Epithelial cell of prostate (primary cell): ENCODE data around the gene XRN2.

Source experiments
- DNase-seq: peaks from one replicate; pipeline ENCODE4 v3.0.0-alpha.2; 2011; ENCODE audit warnings: low read depth, low spot score
- H3K27ac ChIP-seq: fragments of 450-650 bp; 2 replicates; pipeline ENCODE4 v1.5.1; 2017; ENCODE audit warnings: mild to moderate bottlenecking

Gene XRN2, protein sequence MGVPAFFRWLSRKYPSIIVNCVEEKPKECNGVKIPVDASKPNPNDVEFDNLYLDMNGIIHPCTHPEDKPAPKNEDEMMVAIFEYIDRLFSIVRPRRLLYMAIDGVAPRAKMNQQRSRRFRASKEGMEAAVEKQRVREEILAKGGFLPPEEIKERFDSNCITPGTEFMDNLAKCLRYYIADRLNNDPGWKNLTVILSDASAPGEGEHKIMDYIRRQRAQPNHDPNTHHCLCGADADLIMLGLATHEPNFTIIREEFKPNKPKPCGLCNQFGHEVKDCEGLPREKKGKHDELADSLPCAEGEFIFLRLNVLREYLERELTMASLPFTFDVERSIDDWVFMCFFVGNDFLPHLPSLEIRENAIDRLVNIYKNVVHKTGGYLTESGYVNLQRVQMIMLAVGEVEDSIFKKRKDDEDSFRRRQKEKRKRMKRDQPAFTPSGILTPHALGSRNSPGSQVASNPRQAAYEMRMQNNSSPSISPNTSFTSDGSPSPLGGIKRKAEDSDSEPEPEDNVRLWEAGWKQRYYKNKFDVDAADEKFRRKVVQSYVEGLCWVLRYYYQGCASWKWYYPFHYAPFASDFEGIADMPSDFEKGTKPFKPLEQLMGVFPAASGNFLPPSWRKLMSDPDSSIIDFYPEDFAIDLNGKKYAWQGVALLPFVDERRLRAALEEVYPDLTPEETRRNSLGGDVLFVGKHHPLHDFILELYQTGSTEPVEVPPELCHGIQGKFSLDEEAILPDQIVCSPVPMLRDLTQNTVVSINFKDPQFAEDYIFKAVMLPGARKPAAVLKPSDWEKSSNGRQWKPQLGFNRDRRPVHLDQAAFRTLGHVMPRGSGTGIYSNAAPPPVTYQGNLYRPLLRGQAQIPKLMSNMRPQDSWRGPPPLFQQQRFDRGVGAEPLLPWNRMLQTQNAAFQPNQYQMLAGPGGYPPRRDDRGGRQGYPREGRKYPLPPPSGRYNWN

DNA sequence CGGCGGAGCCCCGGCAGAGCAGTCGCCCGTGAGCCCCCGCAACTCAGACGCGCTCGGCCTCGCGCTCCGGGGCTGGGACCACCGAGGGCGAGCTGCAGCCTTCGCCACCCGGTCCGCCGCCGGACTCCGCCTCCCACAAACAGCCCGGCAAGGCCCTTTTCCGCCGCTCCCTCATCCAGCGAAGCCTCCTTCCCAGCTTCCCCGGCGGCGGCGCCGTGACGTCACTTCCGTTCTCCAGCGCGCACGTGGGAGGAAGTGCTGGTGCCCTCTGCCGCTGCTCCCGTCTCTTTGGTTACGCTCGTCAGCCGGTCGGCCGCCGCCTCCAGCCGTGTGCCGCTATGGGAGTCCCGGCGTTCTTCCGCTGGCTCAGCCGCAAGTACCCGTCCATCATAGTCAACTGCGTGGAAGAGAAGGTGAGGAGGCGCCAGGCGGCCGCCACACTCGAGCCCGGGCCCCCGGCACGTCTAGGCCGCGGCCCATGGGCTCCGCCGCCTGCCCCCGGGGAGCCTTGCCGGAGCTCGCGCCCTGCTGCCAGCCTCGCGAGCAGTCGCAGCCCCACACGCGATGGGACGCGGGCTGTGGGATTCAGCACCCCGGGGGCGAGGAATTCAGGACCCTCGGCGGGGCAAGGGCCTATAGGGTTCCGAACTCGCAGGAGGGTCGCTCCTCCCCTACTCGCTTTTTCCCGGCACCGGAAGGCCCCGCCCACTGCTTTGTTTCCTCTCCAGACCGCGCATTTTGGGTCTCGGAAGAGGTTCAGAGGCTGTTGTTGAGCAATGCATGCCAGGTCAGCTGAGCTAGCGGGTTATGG lies at the start of gene XRN2:
Gene XRN2, plus strand, starts transcription at position 271 of the 811 bp plus-strand sequence. Its CDS starts 68 bp downstream, at position 339.
- peak within 1 kb of the TSS; percentile 92 for H3K27ac ChIP-seq
- DNase-seq, result peak; percentile 81

DNA sequence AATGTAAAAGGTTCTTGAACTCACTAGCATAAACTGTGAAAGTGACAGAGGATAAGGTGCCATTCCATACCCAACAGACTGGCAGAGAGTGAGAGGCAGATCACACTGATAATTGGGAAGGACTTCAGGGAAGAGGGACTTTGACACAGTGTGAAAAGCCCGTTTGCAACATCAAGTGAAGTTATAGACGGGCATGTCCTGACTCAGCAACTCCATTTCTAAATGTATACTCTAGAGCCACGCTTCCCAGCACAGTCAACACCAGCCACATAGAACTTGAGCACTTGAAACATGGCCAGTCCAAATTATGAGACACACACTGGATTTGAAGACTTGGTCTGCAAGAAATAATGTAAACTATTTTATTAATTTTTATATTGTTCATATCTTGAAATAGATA lies 45.9 kb upstream of the XRN2 start:
- no peak overlapping the region for H3K27ac ChIP-seq
- DNase-seq, result no peak

DNA sequence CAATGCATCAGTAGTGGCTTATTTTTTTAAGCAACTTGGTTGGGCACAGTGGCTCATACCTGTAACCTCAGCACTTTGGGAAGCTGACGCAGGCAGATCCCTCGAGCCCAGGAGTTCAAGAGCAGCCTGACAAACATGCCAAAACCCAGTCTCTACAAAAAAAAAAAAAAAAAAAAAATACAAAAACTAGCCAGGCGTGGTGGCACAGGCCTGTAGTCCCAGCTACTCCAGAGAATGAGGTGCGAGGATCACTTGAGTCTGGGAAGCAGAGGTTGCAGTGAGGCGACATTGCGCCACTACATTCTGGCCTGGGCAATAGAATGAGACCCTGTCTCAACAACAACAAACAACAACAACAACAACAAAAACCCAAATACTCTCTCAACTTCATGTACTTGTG lies 44.7 kb upstream of the XRN2 start:
- DNase-seq, result no peak
- no peak overlapping the region for H3K27ac ChIP-seq

DNA sequence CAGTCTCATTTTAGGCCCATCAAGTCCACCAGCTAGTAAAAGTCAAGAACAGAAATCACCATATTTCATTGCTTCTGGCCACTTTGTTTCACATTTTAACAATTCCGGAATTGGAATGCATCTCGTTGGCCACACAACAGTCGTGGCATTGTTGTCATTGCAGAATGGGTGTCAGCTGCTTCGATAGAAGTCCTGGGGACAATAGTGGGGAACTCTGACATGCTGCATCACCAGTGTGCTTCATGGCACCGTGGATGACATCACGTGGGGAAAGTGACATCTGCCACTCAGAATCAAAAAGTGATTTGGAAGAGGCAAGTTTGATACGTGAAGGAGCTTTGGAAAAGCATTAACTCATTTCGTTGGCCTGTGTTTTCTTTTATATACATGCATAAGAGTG lies 43.8 kb upstream of the XRN2 start:
- H3K27ac ChIP-seq, result no peak overlapping the region
- no peak for DNase-seq

DNA sequence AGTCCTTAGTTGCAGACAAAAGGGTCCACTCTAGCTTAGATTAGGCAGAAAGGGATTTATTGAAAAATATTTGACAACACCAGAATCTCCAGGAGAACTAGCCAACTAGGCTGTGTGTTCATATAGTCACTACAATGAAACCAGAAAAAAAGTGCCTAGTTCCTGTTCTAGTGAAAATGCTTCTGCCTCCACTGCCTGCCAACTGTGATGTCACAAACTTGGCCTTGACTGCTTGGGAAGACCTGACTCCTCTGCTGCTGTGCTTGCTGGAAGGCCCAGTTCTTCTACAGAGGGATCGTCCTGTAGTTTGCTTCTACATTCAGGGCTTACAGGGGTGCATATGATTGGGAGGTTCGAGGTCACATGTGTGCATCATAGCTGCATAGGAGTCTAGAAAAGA lies 40.3 kb upstream of the XRN2 start:
- no peak for DNase-seq
- no peak overlapping the region for H3K27ac ChIP-seq

DNA sequence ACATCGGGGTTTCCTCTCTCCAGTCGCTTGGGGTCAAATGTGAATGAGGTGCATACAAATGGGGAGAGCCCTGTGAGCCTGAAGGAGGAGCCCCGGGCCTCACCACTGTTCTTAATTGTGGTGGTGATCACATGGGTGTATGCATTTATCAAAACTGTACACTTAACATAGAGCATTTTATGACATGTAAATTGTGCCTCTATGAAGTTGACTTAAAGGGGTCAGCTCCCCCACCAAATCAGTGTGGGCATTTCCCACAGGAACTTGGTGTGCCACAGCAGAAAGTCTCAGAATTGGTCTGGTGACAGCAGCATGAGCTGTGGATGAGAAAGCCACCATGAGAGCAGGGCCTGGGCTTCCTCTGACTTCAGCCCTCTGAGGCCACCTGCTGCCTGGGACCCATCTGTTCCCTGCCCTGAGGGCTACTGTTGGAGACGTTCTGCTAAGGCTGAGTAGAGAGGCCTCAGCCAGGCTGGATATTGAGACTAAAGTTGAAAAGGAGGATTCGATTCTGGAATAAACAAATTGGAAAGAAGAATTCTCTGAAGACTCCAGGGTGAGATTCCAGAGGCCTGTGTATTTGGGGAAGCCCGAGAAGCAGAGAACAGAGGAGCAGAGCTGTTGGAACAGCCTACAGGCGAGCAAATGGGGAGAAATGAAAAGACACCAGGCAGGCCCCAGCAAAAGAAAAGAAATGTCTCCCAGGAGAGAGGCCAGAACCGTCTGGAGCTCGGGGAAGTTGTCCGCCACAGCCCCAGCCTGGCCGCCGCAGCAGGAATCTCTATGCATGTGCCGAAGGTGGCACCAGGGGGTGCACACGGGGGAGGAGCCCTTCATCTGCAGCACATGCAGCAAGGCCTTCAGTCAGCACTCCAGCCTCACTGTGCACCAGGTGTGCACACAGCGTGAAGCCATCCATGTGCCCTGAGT lies 37.6 kb upstream of the XRN2 start:
- no peak for DNase-seq
- no peak overlapping the region for H3K27ac ChIP-seq

DNA sequence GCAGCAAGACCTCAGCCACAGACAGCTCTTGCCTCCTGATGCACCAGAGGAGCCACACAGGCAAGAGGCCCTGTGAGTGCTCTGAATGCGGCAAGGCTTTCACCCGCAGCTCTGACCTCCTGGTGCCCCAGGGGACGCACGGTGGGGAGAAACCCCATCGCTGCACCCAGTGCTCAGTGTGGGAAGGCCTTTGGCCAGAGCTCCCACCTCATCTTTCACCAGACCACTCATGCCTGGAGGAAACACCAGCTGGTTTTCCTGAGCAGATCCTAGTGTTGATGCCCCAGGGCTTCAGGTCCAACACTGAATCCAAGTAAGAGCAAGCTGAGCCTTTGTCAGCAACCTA lies 37.0 kb upstream of the XRN2 start:
- H3K27ac ChIP-seq, result no peak overlapping the region
- DNase-seq, result no peak

DNA sequence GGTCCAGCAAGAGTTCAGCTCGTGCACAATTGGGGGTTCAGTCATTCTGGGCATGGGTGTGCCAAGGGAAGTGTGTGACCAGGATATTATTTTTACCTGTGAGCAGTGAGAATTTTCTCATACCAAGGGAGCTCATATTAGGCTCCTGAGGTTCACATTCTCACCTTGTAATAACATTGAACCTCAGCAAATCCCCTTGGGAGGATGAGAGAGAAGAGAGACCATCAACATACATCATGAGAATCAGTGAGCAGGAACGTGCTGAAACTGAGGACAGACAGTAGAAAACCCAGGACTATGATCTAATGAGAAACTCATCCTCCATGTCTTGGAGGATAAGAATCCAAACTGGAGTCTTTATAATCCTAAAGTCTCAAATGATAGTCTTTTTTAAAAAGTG lies 33.4 kb upstream of the XRN2 start:
- DNase-seq, result no peak
- no peak overlapping the region for H3K27ac ChIP-seq

DNA sequence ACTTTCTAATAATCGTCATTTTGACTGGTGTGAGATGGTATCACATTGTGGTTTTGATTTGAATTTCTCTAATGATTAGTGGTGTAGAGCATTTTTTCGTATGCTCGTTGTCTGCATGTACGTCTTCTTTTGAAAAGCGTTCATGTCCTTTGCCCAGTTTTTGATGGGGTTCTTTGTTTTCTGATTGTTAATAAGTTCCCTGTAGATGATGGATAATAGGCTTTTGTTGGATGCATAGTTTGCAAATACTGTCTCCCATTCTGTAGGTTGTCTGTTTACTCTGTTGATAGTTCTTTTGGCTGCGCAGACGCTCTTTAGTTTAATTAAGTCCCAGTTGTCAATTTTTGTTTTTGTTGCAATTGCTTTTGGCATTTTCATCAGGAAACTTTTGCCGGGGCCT lies 32.3 kb upstream of the XRN2 start:
- no peak overlapping the region for H3K27ac ChIP-seq
- DNase-seq, result no peak

DNA sequence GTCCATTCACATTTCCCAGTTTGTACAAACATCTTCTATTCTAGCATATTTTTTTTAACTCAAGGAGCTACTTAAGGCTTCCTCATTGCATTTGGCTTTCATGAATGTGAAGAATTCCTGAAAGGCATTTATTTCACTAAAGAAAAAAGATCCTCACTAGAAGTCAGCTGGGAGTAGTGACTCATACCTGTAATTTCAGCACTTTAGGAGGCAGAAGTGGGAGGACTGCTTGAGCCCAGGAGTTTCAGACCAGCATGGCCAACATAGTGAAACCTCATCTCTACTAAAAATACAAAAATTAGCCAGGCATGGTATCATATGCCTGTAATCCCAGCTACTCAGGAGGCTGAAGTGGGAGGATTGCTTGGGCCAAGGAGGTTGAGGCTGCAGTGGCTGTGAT lies 30.9 kb upstream of the XRN2 start:
- no peak for DNase-seq
- H3K27ac ChIP-seq, result no peak overlapping the region

DNA sequence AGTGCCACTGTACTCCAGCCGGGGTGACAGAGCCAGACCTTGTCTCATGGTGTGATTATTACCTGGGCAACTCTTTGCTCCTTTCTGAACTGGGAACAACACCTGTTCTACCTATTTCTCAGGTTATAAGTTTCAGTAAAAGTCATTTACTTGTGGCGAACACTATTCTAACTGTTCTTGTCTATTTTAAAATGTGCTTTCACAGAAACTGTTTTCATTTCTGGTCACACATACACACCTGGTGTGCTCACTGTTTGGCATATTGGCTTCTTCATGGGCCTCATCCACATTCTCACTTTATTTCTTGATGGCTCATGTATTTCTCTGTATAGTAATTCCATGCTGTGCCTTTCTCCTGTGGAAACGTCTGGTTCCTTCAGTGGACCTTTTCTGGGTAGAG lies 30.5 kb upstream of the XRN2 start:
- no peak overlapping the region for H3K27ac ChIP-seq
- no peak for DNase-seq

DNA sequence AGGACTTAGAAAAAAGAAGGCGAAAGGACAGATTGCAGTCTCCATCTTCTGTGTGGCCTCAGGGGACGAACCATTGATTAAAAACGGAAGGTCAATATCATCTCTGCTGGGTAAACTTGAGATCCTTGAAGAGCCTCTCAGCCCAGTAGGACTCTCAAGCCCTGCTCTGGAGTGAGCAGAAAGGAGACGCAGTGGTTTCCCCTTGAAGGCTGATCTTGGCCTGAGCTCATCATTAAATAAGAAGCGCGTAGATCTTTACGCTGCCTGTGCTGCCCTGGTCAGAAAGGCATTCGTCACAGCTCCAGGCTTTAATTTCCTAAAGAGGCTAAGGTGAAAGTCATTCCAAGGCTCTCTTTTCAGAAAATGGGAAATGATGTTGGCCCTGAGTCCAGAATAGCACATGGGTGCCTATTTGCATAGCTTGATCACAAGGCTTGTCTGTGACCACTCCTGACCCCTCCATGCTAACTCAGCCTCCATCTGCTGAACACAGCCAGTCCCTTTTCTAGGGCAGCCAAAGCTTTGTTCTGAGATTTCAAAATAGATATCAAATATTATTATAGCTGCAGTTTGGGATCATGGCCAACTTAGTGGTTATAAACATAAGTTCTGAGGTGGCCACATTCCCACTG lies 29.3 kb upstream of the XRN2 start:
- no peak for DNase-seq
- no peak overlapping the region for H3K27ac ChIP-seq

DNA sequence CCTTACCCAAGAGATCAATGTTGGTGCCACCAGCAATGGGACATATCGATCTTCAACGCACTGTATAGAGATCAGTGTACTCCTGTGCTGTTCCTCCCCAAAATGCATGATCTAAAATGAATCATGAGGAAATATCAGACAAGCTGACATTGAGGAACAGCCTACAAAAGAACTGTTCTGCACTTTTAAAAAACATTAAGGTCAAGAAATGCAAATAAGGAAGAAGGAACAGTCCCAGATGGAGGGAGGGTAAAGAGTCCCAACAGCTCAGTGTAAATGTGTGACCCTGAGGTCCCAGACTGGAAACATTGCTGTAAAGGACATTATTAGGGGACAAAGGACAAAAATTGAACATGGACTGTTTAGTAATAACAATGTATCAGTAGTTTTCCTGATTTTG lies 24.3 kb upstream of the XRN2 start:
- DNase-seq, result no peak

DNA sequence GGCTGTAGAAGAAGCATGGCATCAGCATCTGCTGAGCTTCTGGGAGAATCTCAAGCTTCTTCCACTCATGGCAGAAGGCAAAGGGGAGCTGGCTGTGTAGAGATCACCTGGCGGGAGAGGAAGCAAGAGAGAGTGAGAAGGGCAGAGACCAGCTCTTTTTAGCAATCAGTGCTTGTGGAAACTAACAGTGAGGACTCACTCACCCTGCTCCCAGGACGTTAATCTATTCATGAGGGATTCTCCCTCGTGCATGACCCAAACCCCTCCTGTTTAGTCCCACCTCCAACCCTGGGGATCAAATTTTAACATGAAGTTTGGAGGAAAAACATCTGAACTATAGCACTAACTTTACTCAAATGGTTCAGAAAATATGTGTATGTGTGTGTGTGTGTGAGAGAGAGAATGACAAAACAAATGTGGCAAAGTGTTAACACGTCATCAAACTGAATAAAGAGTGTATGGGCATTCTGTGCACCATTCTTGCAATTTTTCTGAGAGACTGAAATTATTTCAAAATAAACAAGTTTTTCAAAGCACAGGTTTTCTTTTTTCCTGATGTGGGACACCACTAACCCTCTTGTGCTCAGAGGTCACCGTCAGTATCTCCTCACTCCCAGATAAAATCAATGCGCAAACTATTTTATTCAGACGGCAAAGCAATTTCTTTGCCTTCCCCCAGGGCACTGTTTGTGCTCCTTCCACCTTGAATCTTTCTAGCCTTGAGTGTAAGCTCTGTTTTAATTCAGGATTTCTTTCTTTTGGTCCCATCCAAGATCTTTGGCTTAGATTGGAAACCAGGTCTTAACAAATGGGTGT lies 23.2 kb upstream of the XRN2 start:
- no peak for DNase-seq
- H3K27ac ChIP-seq, result no peak overlapping the region

More for the DNA sequence above, 24.3 kb upstream of the XRN2 start:
- no peak overlapping the region for H3K27ac ChIP-seq

DNA sequence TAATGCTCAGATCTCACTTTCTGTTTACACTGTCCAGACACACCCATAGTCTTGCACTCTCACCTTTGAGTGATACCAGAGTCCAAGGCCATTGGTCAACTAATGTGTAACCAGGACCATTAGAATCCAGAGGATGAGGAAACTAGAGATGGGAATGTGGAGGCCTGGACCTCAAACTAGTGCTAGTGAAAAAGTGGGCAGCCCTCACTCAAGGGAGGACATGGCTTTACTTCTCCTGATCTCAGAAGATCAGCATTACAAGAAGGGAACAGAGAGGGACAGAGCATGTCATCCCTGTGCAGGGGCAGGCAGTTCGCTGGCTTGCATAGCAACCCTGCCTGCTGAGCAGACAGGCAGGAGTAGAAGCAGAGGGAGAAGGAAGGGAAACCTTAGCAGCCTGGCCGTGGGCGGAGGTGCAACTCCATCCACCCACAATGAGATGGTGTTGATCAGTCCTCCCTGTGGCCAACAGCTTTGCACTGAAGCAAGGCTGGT lies 22.6 kb upstream of the XRN2 start:
- no peak for DNase-seq
- no peak overlapping the region for H3K27ac ChIP-seq

DNA sequence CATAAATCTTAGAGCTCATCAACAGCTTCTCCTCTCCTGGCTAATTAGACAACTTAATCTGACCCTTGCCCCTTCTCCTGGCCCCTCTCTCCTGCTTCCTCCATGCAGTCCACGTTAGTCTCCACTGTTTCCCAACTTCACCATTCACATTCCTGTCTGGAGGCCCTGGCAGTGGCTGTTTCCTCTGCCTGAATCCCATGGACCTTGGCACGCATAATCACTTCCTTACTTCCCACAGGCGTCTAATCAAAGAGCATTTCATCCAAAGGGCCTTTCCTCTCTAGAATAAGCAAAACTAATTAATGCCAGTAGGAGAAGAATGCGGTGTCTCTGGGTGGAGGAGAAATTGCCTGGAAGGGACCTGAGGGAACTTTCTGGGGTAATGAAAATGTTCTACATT lies 16.4 kb upstream of the XRN2 start:
- no peak for DNase-seq
- no peak overlapping the region for H3K27ac ChIP-seq

DNA sequence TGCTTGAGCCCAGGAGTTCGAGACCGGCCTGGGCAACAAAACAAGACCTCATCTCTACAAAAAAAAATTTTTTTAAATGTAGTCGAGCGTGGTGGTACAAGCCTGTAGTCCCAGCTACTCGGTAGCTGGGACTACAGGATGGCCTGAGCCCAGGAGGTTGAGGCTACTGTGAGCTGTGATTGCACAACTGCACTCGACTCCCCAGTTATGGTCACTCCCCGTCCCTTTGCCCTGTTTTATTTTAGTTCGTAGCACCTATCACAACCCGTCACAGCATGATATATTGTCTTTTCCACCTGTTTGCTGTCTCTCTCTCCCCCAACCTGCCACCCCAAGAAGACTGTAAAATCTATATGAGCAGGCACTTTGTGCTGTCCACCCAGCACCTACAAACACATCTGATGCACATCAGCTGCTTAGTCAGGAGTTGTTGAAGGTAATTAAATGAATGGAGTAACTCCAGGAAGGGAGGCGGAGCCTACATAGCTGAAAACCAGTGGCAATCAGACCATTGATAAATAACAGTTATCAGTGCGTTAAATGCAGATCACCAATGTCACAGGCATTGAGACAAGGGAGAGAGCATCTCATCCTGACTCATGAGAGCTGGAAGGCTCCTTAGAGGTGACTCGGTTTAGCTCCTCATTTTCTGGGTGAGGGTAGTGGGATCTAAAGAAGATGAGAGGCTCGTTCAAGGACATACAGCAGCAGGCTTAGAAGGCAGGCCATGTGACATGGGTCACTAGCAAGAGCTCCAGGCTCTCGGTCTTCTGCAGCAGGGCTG lies 14.4 kb upstream of the XRN2 start:
- DNase-seq, result no peak
- no peak overlapping the region for H3K27ac ChIP-seq
